A673 (cell line): Measurements from ENCODE around the gene FHIT. TPM values are rescaled to one million over a fixed set of nuclear protein-coding genes. Genes with fewer than 3 reads are reported as not detected.

Experiments
- BruUV-seq: library from RNA; stranded (reverse); fragments of 400-500 nt; replicated peaks from 2 replicates; lab custom pipeline; 2021; lab: Mats Ljungman, UMichigan
- CTCF ChIA-PET: fragments of 300-600 bp; sonication (Branson Sonifier 250); formaldehyde crosslinking; loops from one replicate; lab custom pipeline; 2022; ENCODE audit warnings: antibody characterized with exemption; lab: Charles Lee
- POLR2A ChIA-PET: fragments of 300-600 bp; sonication (Branson Sonifier 250); formaldehyde crosslinking; loops from one replicate; lab custom pipeline; 2022; ENCODE audit warnings: antibody characterized with exemption; ENCODE audit not compliant: low non-redundant PET; lab: Charles Lee
- DNase-seq: peaks from one replicate; pipeline ENCODE4 v3.0.0-alpha.2; 2015; ENCODE audit warnings: low spot score
- H3K27ac ChIP-seq: fragments of 200-600 bp; sonication (generic); 2 replicates; pipeline ENCODE4 v1.5.1; 2016; ENCODE audit warnings: mixed run types, low read depth, mild to moderate bottlenecking, mixed read lengths, antibody characterized with exemption, low read length; ENCODE audit not compliant: poor library complexity, severe bottlenecking
- H3K27me3 ChIP-seq: fragments of 200-600 bp; sonication (generic); replicated peaks from 2 replicates; pipeline ENCODE4 v1.6.1; 2017; ENCODE audit warnings: mixed run types, low read depth, mild to moderate bottlenecking, mixed read lengths, antibody characterized with exemption, low read length; ENCODE audit not compliant: insufficient read depth, poor library complexity
- H3K36me3 ChIP-seq: fragments of 200-600 bp; sonication (generic); 2 replicates; pipeline ENCODE4 v1.6.1; 2016; ENCODE audit warnings: mixed run types, mild to moderate bottlenecking, mixed read lengths, antibody characterized with exemption, low read length; ENCODE audit not compliant: insufficient read depth, poor library complexity, severe bottlenecking
- H3K4me1 ChIP-seq: fragments of 200-600 bp; sonication (generic); 2 replicates; pipeline ENCODE4 v1.6.1; 2017; ENCODE audit warnings: mixed run types, mild to moderate bottlenecking, mixed read lengths, antibody characterized with exemption, low read length; ENCODE audit not compliant: insufficient read depth, poor library complexity, severe bottlenecking
- H3K4me3 ChIP-seq: fragments of 200-600 bp; sonication (generic); 2 replicates; pipeline ENCODE4 v1.5.1; 2016; ENCODE audit warnings: low read depth, mixed run types, mild to moderate bottlenecking, mixed read lengths, low read length; ENCODE audit not compliant: poor library complexity, severe bottlenecking
- H3K9me3 ChIP-seq: fragments of 200-600 bp; sonication (generic); 2 replicates; pipeline ENCODE4 v1.6.1; 2016; ENCODE audit warnings: mixed run types, low read depth, mild to moderate bottlenecking, mixed read lengths, antibody characterized with exemption, low read length; ENCODE audit not compliant: poor library complexity, severe bottlenecking
- CTCF ChIP-seq: fragments of 300-800, 200-600 bp; sonication (generic); conservative IDR thresholded peaks from 2 replicates; pipeline ENCODE4 v1.5.1; 2017; ENCODE audit warnings: low read depth, mild to moderate bottlenecking, antibody characterized with exemption, low read length, moderate library complexity, mixed read lengths
- EZH2 ChIP-seq: fragments of 200-600 bp; sonication (generic); IDR thresholded peaks from 2 replicates; pipeline ENCODE4 v1.6.1; 2017; ENCODE audit warnings: borderline replicate concordance, low read depth, mild to moderate bottlenecking, mixed read lengths, antibody characterized with exemption, low read length; ENCODE audit not compliant: poor library complexity, severe bottlenecking
- intact Hi-C: fragments of 100-400 bp; cut with micrococcal nuclease; formaldehyde crosslinking; loops from one replicate; pipeline ENCODE4 v1.10.0; 2022; ENCODE audit not compliant: unreplicated experiment
- total RNA-seq: library from RNA; stranded (reverse); gene quantifications from 2 replicates; pipeline ENCODE4 v1.2.3, GENCODE V29; 2021

The FHIT gene
- total RNA-seq, 1 experiment from 2014 or later, result not detected

GRCh38 chr3:59793976-59794375 is 1457.3 kb downstream of the FHIT start:
- no peaks in the 10 kb centered on the region for H3K27me3 ChIP-seq
- H3K36me3 ChIP-seq, result no peaks in the 10 kb centered on the region
- H3K4me3 ChIP-seq, result no peak overlapping the region
- intact Hi-C loops, result no loop called here
- ChIA-PET CTCF (no interaction called here), POLR2A (no interaction called here)
- TF ChIP-seq CTCF (no peak), EZH2 (no peak)
- no peak overlapping the region for H3K27ac ChIP-seq
- H3K9me3 ChIP-seq, result no peaks in the 10 kb centered on the region
- DNase-seq, result no peak
- no peaks in the 10 kb centered on the region for H3K4me1 ChIP-seq
- no TSS peak for BruUV-seq

- no peaks in the 10 kb centered on the region for H3K36me3 ChIP-seq
- TF ChIP-seq EZH2 (no peak), CTCF (no peak)
- no peaks in the 10 kb centered on the region for H3K27me3 ChIP-seq
- no peaks in the 10 kb centered on the region for H3K4me1 ChIP-seq
- ChIA-PET CTCF (no interaction called here), POLR2A (no interaction called here)
- no TSS peak for BruUV-seq
- intact Hi-C loops, result no loop called here
- no peaks in the 10 kb centered on the region for H3K9me3 ChIP-seq
- DNase-seq, result no peak
- no peak overlapping the region for H3K27ac ChIP-seq
- H3K4me3 ChIP-seq, result no peak overlapping the region
These were observed 1459.4 kb downstream of the FHIT start for GRCh38 chr3:59791774-59792308.

- CTCF ChIA-PET, result no interaction called here
- no peak for DNase-seq
- Histone ChIP-seq H3K4me3 (no peak overlapping the region), H3K36me3 (no peaks in the 10 kb centered on the region), H3K9me3 (no peaks in the 10 kb centered on the region), H3K4me1 (no peaks in the 10 kb centered on the region), H3K27ac (no peak overlapping the region), H3K27me3 (no peaks in the 10 kb centered on the region)
- POLR2A ChIA-PET, result no interaction called here
- intact Hi-C loops, result no loop called here
- no TSS peak for BruUV-seq
- TF ChIP-seq EZH2, result no peak
- TF ChIP-seq CTCF, result no peak
These were observed 1461.0 kb downstream of the FHIT start for GRCh38 chr3:59790241-59790640.
